Right lobe of liver (tissue), 6 donors: Measurements from ENCODE around the gene CYP51A1. TPM values are rescaled to one million over a fixed set of nuclear protein-coding genes. Genes with fewer than 3 reads are reported as not detected.

Experiments used
- ATAC-seq, 4 donors: fragments of 200-7000 bp; cut with Tn5 transposase; one replicate each; pipeline ENCODE4 v1.9.1; 2020; ENCODE audit warnings: mild to moderate bottlenecking in 4 of 4, moderate library complexity in 4 of 4
- DNase-seq, 3 donors: peaks; one replicate each; pipeline ENCODE4 v3.0.0-alpha.2; 2020
- H3K27ac ChIP-seq, 3 donors: fragments of 200-600 bp; one replicate each; pipeline ENCODE4 v1.8.0; 2022
- H3K27me3 ChIP-seq, 2 donors: fragments of 200-600 bp; one replicate each; pipeline ENCODE4 v1.8.0; 2022
- H3K36me3 ChIP-seq, 4 donors: fragments of 200-600 bp; sonication (generic) in 1 of 4; one replicate each; pipeline versions ENCODE4 v1.5.1 to v1.8.0; 2017 to 2022; ENCODE audit warnings: control low read depth in 1 of 4
- H3K4me1 ChIP-seq, 4 donors: fragments of 200-600 bp; sonication (generic) in 1 of 4; one replicate each; pipeline versions ENCODE4 v1.5.1 to v1.8.0; 2017 to 2022; ENCODE audit warnings: control low read depth in 1 of 4
- H3K4me3 ChIP-seq, 3 donors: fragments of 200-600 bp; one replicate each; pipeline ENCODE4 v1.8.0; 2022
- H3K9me3 ChIP-seq, 4 donors: fragments of 200-600 bp; sonication (generic) in 1 of 4; one replicate each; pipeline versions ENCODE4 v1.5.1 to v1.8.0; 2017 to 2022; ENCODE audit warnings: control low read depth in 1 of 4
- POLR2A ChIP-seq: fragments of 450-650 bp; IDR thresholded peaks from one replicate; pipeline ENCODE4 v1.6.1; 2017; ENCODE audit warnings: antibody characterized with exemption, mild to moderate bottlenecking
- WGBS: methylation state at CpG from one replicate; pipeline ENCODE4 v1.1.6; 2018; ENCODE audit warnings: low coverage, low lambda C conversion rate; ENCODE audit not compliant: insufficient coverage; ENCODE audit errors: missing lambda C conversion rate; 5-methylcytosine and 5-hydroxymethylcytosine counted together
- intact Hi-C, 2 donors: fragments of 100-400 bp; cut with DNase I; formaldehyde crosslinking; loops; one replicate each; pipeline versions ENCODE4 v1.11.2 to v1.14.1; 2022
- total RNA-seq, 6 experiments: library from RNA; depleted of rRNA in 2 of 6; stranded (reverse); fragments of >200 nt in 2 of 6; fragmentation: NEBNext Ultra II Directional in 3 of 6; extraction: Animal tissue kit (Norgen Biotek cat#: 25700) in 3 of 6; gene quantifications; one replicate each; pipeline versions ENCODE4 v1.1.0 to v1.2.4, GENCODE V29; 2016 to 2023
- TF ChIP-seq, protein P1 (sequence below), 4 donors: fragments of 200-600 bp in 3 of 4; fragments of 450-650 bp in 1 of 4; IDR thresholded peaks; one replicate each; pipeline versions ENCODE4 v1.5.1 to v1.8.0; 2016 to 2022; ENCODE audit warnings: antibody characterized with exemption in 4 of 4, mild to moderate bottlenecking in 2 of 4
- donor health status: DM: no; HTN: yes; CAD: no.
- donor health status: DM: no; HTN: no; CAD: no.
- donor health status: DM: no; HTN: no; CAD: no.
- donor health status: DM: no; HTN: yes; CAD: no.
- donor health status: DM: no; HTN: yes; CAD: no.

Gene CYP51A1
- total RNA-seq, 6 experiments from 2014 or later = 35.9 to 144 (median 85.3) TPM

DNA sequence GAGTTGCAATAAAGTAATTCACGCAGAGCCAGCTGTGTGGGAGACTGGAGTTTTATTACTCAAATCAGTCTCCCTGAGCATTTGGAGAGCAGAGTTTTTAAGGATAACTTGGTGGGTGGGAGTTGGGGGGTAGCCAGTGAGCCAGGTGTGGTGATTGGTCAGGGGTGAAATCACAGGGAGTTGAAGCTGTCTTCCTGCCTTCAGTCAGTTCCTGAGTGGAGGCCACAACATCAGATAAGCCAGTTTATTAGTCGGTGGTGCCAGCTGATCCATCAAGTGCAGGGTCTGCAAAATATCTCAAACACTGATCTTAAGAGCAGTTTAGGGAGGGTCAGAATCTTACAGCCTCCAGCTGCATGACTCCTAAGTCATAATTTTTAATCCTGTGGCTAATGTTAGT, 3.3 kb upstream of the CYP51A1 start:
- DNase-seq = no peak
- intact Hi-C loops = no loop called here

DNA sequence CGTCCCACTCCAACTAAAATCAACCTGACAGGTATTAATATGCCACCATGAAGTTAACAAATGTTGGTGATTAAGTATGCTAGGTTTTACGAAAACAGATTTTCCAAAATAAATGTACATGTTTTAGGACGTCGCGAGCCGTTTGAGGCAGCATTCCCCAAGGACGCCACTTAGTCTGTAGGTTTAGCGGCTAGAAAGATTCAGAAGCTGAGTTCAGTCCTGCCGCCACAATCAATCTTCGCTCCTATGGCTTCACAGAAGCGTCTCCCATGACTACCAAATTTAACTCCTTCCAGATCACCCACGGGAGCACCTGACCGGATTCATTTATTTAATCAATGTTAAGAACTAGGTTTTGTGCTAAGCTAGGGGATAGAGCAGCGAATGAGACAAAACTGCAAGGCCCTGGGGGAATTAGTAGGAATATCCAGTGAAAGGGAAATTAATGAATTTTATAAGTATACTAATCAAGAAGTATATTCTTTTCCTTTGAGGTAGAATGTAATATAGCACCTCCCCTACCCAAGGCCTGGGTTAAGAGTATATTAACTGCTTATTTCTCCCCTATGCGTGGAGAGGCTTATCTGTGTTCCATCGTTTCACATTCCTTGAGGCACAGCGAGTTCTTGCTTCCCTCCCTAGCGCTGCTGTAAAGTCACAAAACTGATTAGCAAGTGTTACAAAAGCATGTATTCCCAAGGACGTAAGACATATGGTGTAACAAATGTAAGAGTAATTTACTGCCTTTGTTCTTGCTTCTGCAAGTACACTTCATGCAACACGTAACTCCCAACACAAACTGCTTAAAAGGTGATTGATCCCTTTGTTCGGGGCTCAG, 994 bp upstream of the CYP51A1 start:
- WGBS = 15% methylated on average over 20 of the region's 21 CpGs
- TF ChIP-seq, protein P1, sequence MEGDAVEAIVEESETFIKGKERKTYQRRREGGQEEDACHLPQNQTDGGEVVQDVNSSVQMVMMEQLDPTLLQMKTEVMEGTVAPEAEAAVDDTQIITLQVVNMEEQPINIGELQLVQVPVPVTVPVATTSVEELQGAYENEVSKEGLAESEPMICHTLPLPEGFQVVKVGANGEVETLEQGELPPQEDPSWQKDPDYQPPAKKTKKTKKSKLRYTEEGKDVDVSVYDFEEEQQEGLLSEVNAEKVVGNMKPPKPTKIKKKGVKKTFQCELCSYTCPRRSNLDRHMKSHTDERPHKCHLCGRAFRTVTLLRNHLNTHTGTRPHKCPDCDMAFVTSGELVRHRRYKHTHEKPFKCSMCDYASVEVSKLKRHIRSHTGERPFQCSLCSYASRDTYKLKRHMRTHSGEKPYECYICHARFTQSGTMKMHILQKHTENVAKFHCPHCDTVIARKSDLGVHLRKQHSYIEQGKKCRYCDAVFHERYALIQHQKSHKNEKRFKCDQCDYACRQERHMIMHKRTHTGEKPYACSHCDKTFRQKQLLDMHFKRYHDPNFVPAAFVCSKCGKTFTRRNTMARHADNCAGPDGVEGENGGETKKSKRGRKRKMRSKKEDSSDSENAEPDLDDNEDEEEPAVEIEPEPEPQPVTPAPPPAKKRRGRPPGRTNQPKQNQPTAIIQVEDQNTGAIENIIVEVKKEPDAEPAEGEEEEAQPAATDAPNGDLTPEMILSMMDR (IDR thresholded peaks at IDR 0.05) = no peak
- TF ChIP-seq POLR2A = no peak
- H3K9me3 ChIP-seq = no peaks in the 10 kb centered on the region
- H3K27me3 ChIP-seq = no peaks in the 10 kb centered on the region
- H3K27ac ChIP-seq = peak overlapping the region; percentile 97 to 100 (median 98)
- DNase-seq (peak in 2 of 3 donors; percentile 22 to 46), ATAC-seq (peak in 3 of 4 donors; percentile 9 to 31 (median 11))
- H3K4me3 ChIP-seq = peak overlapping the region; percentile 90 to 99 (median 94)
- intact Hi-C loops = no loop called here
- peaks cover 0 to 7% (median 0%) of the 10 kb centered on the region in 4 donors for H3K36me3 ChIP-seq
- peaks cover 0 to 14% (median 0%) of the 10 kb centered on the region in 4 donors for H3K4me1 ChIP-seq

More for the DNA sequence above, 3.3 kb upstream of the CYP51A1 start:
- Histone ChIP-seq H3K4me1 (peaks cover 0 to 7% (median 0%) of the 10 kb centered on the region in 4 donors), H3K36me3 (no peaks in the 10 kb centered on the region), H3K9me3 (no peaks in the 10 kb centered on the region), H3K27me3 (no peaks in the 10 kb centered on the region), H3K4me3 (no peak overlapping the region), H3K27ac (no peak overlapping the region)
- no peak for TF ChIP-seq POLR2A
- TF ChIP-seq, protein P1 (IDR thresholded peaks at IDR 0.05) = no peak
- ATAC-seq = no peak
- 57% methylated on average over 2 of the region's 2 CpGs for WGBS

DNA sequence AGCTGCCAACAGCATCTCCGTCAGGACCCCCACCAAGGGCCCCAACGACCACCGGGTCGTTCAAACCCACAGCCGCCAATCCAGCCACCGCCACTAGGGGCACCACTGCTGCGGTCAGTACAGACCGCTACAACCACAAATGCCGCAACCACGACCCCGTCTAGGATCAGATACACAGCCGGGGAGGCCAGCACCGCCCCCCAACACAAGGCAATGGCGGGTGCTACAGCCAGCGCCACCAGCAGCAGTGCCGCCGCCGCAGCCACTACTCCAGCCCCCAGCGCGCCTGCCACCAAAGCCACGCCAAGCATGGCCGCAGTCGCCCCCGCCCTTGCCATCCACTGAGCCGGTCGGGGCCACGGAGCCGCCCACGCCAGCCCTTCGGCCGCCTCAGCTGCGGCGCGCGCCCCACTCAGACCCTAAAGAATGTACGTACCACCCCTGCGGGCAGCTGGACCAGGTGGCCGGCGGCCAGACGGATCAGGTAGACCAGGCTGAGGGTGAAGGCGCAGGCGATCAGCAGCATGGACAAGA, 473 bp downstream of the CYP51A1 start:
- ATAC-seq (peak; percentile 46 to 59 (median 56)), DNase-seq (peak; percentile 76 to 80 (median 77))
- no peaks in the 10 kb centered on the region for H3K27me3 ChIP-seq
- H3K9me3 ChIP-seq = no peaks in the 10 kb centered on the region
- peak overlapping the region; percentile 90 to 99 (median 94) for H3K4me3 ChIP-seq
- 0% methylated on average over 12 of the region's 42 CpGs for WGBS
- peaks cover 0 to 14% (median 0%) of the 10 kb centered on the region in 4 donors for H3K4me1 ChIP-seq
- intact Hi-C loops = no loop called here
- H3K36me3 ChIP-seq = peaks cover 0 to 17% (median 0%) of the 10 kb centered on the region in 4 donors
- H3K27ac ChIP-seq = peak overlapping the region; percentile 97 to 100 (median 98)
- TF ChIP-seq, protein P1 (IDR thresholded peaks at IDR 0.05) = peak; percentile 71 to 85 (median 77)
- TF ChIP-seq POLR2A = no peak

- peak; percentile 3 to 9 (median 3) for ATAC-seq
- TF ChIP-seq, protein P1 (IDR thresholded peaks at IDR 0.05) = no peak
- no peak for TF ChIP-seq POLR2A
- Histone ChIP-seq H3K27me3 (no peaks in the 10 kb centered on the region), H3K4me1 (peaks cover 0 to 14% (median 0%) of the 10 kb centered on the region in 4 donors), H3K4me3 (peak overlapping the region; percentile 90 to 99 (median 94)), H3K36me3 (peaks cover 0 to 21% (median 0%) of the 10 kb centered on the region in 4 donors), H3K9me3 (no peaks in the 10 kb centered on the region), H3K27ac (peak overlapping the region; percentile 97 to 100 (median 98))
- 18% methylated on average over 14 of the region's 15 CpGs for WGBS
- intact Hi-C loops = no loop called here
- DNase-seq = no peak
These were observed 1.0 kb downstream of the CYP51A1 start for GRCh38 chr7:92133133-92133736.
